ENCODE data around the gene KIR3DL1.
"Not testable (repeated sequence)": the region's sequence is repeated elsewhere in the genome, so short reads cannot be mapped to it uniquely, and the experiment has no call there.

KIR3DL1 gene

GRCh38 chr19:54816251-54816650 lies at the start of gene KIR3DL1:
Gene KIR3DL1, plus strand, starts transcription at chr19:54816468.
- not testable (repeated sequence) for DNase-seq, ATAC-seq

GRCh38 chr19:54769646-54770045 lies 46.6 kb upstream of the KIR3DL1 start, which contains the start of gene KIR2DL1:
Gene KIR2DL1, plus strand, starts transcription at chr19:54769793. Its CDS starts 58 bp downstream, at chr19:54769851.
- not testable (repeated sequence) for ATAC-seq, DNase-seq

- not testable (repeated sequence) for DNase-seq, ATAC-seq
Observed at GRCh38 chr19:54770511-54770910, 45.8 kb upstream of the KIR3DL1 start.

GRCh38 chr19:54771018-54771960 lies 45.0 kb upstream of the KIR3DL1 start:
- DNase-seq: not testable (repeated sequence)
- ATAC-seq: peak; percentile 55

- not testable (repeated sequence) for DNase-seq, ATAC-seq
Observed at GRCh38 chr19:54772666-54773065, 43.6 kb upstream of the KIR3DL1 start.

- DNase-seq: not testable (repeated sequence)
- ATAC-seq: peak; percentile 19
Observed at GRCh38 chr19:54775095-54775815, 41.0 kb upstream of the KIR3DL1 start.

- DNase-seq, ATAC-seq: not testable (repeated sequence)
Observed at GRCh38 chr19:54775830-54776229, 40.4 kb upstream of the KIR3DL1 start.

- ATAC-seq, DNase-seq: not testable (repeated sequence)
Observed at GRCh38 chr19:54777851-54778250, 38.4 kb upstream of the KIR3DL1 start.

- ATAC-seq, DNase-seq: not testable (repeated sequence)
Observed at GRCh38 chr19:54778896-54779295, 37.4 kb upstream of the KIR3DL1 start.

GRCh38 chr19:54782916-54783315 lies 33.4 kb upstream of the KIR3DL1 start:
- ATAC-seq, DNase-seq: not testable (repeated sequence)

GRCh38 chr19:54786091-54786723 lies 30.1 kb upstream of the KIR3DL1 start:
- DNase-seq, ATAC-seq: not testable (repeated sequence)

- not testable (repeated sequence) for ATAC-seq, DNase-seq
Observed at GRCh38 chr19:54788154-54788553, 28.1 kb upstream of the KIR3DL1 start.

GRCh38 chr19:54790711-54791110 lies 25.6 kb upstream of the KIR3DL1 start:
- ATAC-seq (no peak), DNase-seq (no peak)

- no peak for DNase-seq
- no peak for ATAC-seq
Observed at GRCh38 chr19:54791476-54791875, 24.8 kb upstream of the KIR3DL1 start.

GRCh38 chr19:54792814-54793213 lies 23.5 kb upstream of the KIR3DL1 start:
- no peak for ATAC-seq

GRCh38 chr19:54795758-54796157 lies 20.5 kb upstream of the KIR3DL1 start:
- no peak for ATAC-seq
- DNase-seq: no peak

More at GRCh38 chr19:54792814-54793213, 23.5 kb upstream of the KIR3DL1 start:
- no peak for DNase-seq

- ATAC-seq (no peak), DNase-seq (no peak)
Observed at GRCh38 chr19:54803410-54803809, 12.9 kb upstream of the KIR3DL1 start, which contains the start of gene KIR2DL4. Gene KIR2DL4, plus strand, starts transcription at chr19:54803610. Its CDS starts 42 bp downstream, at chr19:54803652.

GRCh38 chr19:54804101-54804500 lies 12.2 kb upstream of the KIR3DL1 start:
- DNase-seq: no peak
- ATAC-seq: no peak

GRCh38 chr19:54804571-54804970 lies 11.7 kb upstream of the KIR3DL1 start:
- DNase-seq (no peak), ATAC-seq (no peak)

GRCh38 chr19:54805665-54806515 lies 10.4 kb upstream of the KIR3DL1 start:
- DNase-seq (no peak), ATAC-seq (no peak)

GRCh38 chr19:54806516-54806838 lies 9.8 kb upstream of the KIR3DL1 start:
- ATAC-seq (no peak), DNase-seq (no peak)
